Measurements from ENCODE around the gene CPNE8. TPM values are rescaled to one million over a fixed set of nuclear protein-coding genes. Genes with fewer than 3 reads are reported as not detected.

Gene CPNE8
- polyA plus RNA-seq, 1 donor (not counting 4 experiments of a cell fraction or from before 2014, with no cell fraction given): 25.7 TPM

DNA sequence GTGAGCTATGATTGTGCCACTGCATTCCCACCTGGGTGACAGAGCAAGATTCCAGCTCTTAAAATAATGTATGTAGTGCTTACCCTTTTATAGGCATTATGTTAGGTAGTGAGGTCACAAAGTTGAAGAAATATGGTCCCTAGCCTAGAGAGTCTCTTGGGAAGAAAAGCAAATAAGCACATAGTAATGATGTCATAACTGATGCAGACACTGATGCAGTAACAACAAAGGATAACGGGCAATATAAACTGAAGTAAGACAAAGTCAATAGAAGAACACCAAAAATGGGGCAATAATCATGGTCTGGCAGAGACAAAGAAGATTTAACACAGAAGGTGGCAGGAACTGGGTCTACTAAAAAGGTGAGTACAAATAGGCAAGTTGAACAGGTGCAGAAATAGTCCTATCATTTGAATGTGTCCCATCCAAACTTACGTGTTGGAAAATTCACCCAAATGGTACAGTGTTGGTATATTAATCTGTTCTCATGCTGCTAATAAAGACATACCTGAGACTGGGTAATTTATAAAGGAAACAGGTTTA lies 93.5 kb downstream of the CPNE8 start:
- H3K4me2 ChIP-seq (ENCODE audit: control insufficient read depth, extremely low read depth, insufficient read depth, low read depth, low read length): no peak overlapping the region
- no peak for FAIRE-seq
- H3K79me2 ChIP-seq (ENCODE audit: control insufficient read depth, insufficient read depth, low read length): no peaks in the 10 kb centered on the region
- H3K9me3 ChIP-seq (ENCODE audit: control insufficient read depth, low read depth, low read length): no peaks in the 10 kb centered on the region
- H3K4me3 ChIP-seq (ENCODE audit: control insufficient read depth in 2 of 3, extremely low read depth in 1 of 3, insufficient read depth in 2 of 3, low read depth in 1 of 3, low read length in 3 of 3): no peak overlapping the region
- dilution Hi-C loops (cut with MboI; ENCODE audit: extremely low pct_ligation_motif_present, low sequenced_read_pairs): no loop called here
- TF ChIP-seq EZH2 (IDR thresholded peaks at IDR 0.05; ENCODE audit: low read length): no peak
- TF ChIP-seq, protein P1, sequence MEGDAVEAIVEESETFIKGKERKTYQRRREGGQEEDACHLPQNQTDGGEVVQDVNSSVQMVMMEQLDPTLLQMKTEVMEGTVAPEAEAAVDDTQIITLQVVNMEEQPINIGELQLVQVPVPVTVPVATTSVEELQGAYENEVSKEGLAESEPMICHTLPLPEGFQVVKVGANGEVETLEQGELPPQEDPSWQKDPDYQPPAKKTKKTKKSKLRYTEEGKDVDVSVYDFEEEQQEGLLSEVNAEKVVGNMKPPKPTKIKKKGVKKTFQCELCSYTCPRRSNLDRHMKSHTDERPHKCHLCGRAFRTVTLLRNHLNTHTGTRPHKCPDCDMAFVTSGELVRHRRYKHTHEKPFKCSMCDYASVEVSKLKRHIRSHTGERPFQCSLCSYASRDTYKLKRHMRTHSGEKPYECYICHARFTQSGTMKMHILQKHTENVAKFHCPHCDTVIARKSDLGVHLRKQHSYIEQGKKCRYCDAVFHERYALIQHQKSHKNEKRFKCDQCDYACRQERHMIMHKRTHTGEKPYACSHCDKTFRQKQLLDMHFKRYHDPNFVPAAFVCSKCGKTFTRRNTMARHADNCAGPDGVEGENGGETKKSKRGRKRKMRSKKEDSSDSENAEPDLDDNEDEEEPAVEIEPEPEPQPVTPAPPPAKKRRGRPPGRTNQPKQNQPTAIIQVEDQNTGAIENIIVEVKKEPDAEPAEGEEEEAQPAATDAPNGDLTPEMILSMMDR (optimal IDR thresholded peaks at IDR 0.05 in 1 of 3, IDR thresholded peaks at IDR 0.05 in 1 of 3, conservative IDR thresholded peaks at IDR 0.05 in 1 of 3; ENCODE audit: extremely low read depth in 1 of 3, insufficient read depth in 2 of 3, low read length in 3 of 3): no peak
- no peak overlapping the region for H3K9ac ChIP-seq (ENCODE audit: control insufficient read depth, extremely low read depth, insufficient read depth, low read length)
- peaks cover 0 to 1% of the 10 kb centered on the region in 2 experiments for H3K36me3 ChIP-seq (ENCODE audit: control insufficient read depth in 2 of 2, extremely low read depth in 1 of 2, insufficient read depth in 2 of 2, low read length in 2 of 2)
- H3K4me1 ChIP-seq (ENCODE audit: control insufficient read depth, extremely low read depth, insufficient read depth, low read length): no peaks in the 10 kb centered on the region
- no peaks in the 10 kb centered on the region for H4K20me1 ChIP-seq (ENCODE audit: control insufficient read depth, extremely low read depth, insufficient read depth, low read length)
- H3K27me3 ChIP-seq (ENCODE audit: control insufficient read depth, extremely low read depth, insufficient read depth, low read length): no peaks in the 10 kb centered on the region
- H3K27ac ChIP-seq (ENCODE audit: control insufficient read depth, insufficient read depth, low read length): no peak overlapping the region
- DNase-seq (ENCODE audit: low read depth, low spot score): no peak
- no peak overlapping the region for H2AFZ ChIP-seq (ENCODE audit: control insufficient read depth, low read length)
- no peaks in the 10 kb centered on the region for H3K9me1 ChIP-seq (ENCODE audit: control insufficient read depth, extremely low read depth, insufficient read depth, low read length)

GRCh38 chr12:38809832-38810231 lies 95.6 kb downstream of the CPNE8 start:
- H3K36me3 ChIP-seq (ENCODE audit: control insufficient read depth in 2 of 2, extremely low read depth in 1 of 2, insufficient read depth in 2 of 2, low read length in 2 of 2): peaks cover 0 to 1% of the 10 kb centered on the region in 2 experiments
- no peaks in the 10 kb centered on the region for H3K4me1 ChIP-seq (ENCODE audit: control insufficient read depth, extremely low read depth, insufficient read depth, low read length)
- dilution Hi-C loops (cut with MboI; ENCODE audit: extremely low pct_ligation_motif_present, low sequenced_read_pairs): no loop called here
- no peak overlapping the region for H2AFZ ChIP-seq (ENCODE audit: control insufficient read depth, low read length)
- H3K9me1 ChIP-seq (ENCODE audit: control insufficient read depth, extremely low read depth, insufficient read depth, low read length): no peaks in the 10 kb centered on the region
- H3K27ac ChIP-seq (ENCODE audit: control insufficient read depth, insufficient read depth, low read length): no peak overlapping the region
- no peaks in the 10 kb centered on the region for H3K27me3 ChIP-seq (ENCODE audit: control insufficient read depth, extremely low read depth, insufficient read depth, low read length)
- H3K9me3 ChIP-seq (ENCODE audit: control insufficient read depth, low read depth, low read length): no peaks in the 10 kb centered on the region
- DNase-seq (ENCODE audit: low read depth, low spot score) (no peak), FAIRE-seq (no peak)
- TF ChIP-seq EZH2 (IDR thresholded peaks at IDR 0.05; ENCODE audit: low read length): no peak
- TF ChIP-seq, protein P1 (optimal IDR thresholded peaks at IDR 0.05 in 1 of 3, IDR thresholded peaks at IDR 0.05 in 1 of 3, conservative IDR thresholded peaks at IDR 0.05 in 1 of 3; ENCODE audit: extremely low read depth in 1 of 3, insufficient read depth in 2 of 3, low read length in 3 of 3): no peak
- H3K4me3 ChIP-seq (ENCODE audit: control insufficient read depth in 2 of 3, extremely low read depth in 1 of 3, insufficient read depth in 2 of 3, low read depth in 1 of 3, low read length in 3 of 3): no peak overlapping the region
- H3K79me2 ChIP-seq (ENCODE audit: control insufficient read depth, insufficient read depth, low read length): no peaks in the 10 kb centered on the region
- H3K4me2 ChIP-seq (ENCODE audit: control insufficient read depth, extremely low read depth, insufficient read depth, low read depth, low read length): no peak overlapping the region
- H3K9ac ChIP-seq (ENCODE audit: control insufficient read depth, extremely low read depth, insufficient read depth, low read length): no peak overlapping the region
- no peaks in the 10 kb centered on the region for H4K20me1 ChIP-seq (ENCODE audit: control insufficient read depth, extremely low read depth, insufficient read depth, low read length)
